CD4-positive, alpha-beta T cell treated with Interleukin-15 for 1 hour (primary cell): ENCODE measurements around the gene SLC39A11.
"Not testable (repeated sequence)": the region's sequence is repeated elsewhere in the genome, so short reads cannot be mapped to it uniquely, and the experiment has no call there.

Experiments used
- DNase-seq: peaks from one replicate; pipeline ENCODE4 v3.0.0-alpha.2; 2020

SLC39A11 gene

GRCh38 chr17:72816406-72816805, 276.1 kb downstream of the SLC39A11 start:
- DNase-seq, result no peak

- no peak for DNase-seq
These were observed 279.0 kb downstream of the SLC39A11 start for GRCh38 chr17:72813481-72813880.

GRCh38 chr17:72812823-72813222, 279.7 kb downstream of the SLC39A11 start:
- DNase-seq, result no peak

GRCh38 chr17:72811976-72812687, 280.4 kb downstream of the SLC39A11 start:
- DNase-seq, result no peak

GRCh38 chr17:72810991-72811508, 281.4 kb downstream of the SLC39A11 start:
- no peak for DNase-seq

GRCh38 chr17:72806011-72806410, 286.5 kb downstream of the SLC39A11 start:
- DNase-seq, result no peak

GRCh38 chr17:72804949-72805707, 287.4 kb downstream of the SLC39A11 start:
- DNase-seq, result no peak

GRCh38 chr17:72802726-72803125, 289.8 kb downstream of the SLC39A11 start:
- no peak for DNase-seq

- no peak for DNase-seq
These were observed 295.3 kb downstream of the SLC39A11 start for GRCh38 chr17:72797142-72797541.

- no peak for DNase-seq
These were observed 296.5 kb downstream of the SLC39A11 start for GRCh38 chr17:72795941-72796340.

GRCh38 chr17:72794152-72794551, 298.3 kb downstream of the SLC39A11 start:
- DNase-seq, result no peak

GRCh38 chr17:72792771-72793170, 299.7 kb downstream of the SLC39A11 start:
- no peak for DNase-seq

- DNase-seq, result no peak
These were observed 302.3 kb downstream of the SLC39A11 start for GRCh38 chr17:72790190-72790589.

GRCh38 chr17:72789711-72790110, 302.8 kb downstream of the SLC39A11 start:
- no peak for DNase-seq

GRCh38 chr17:72788950-72789585, 303.4 kb downstream of the SLC39A11 start:
- no peak for DNase-seq

- no peak for DNase-seq
These were observed 306.3 kb downstream of the SLC39A11 start for GRCh38 chr17:72786209-72786608.

GRCh38 chr17:72782985-72783701, 309.3 kb downstream of the SLC39A11 start:
- DNase-seq, result no peak

- DNase-seq, result not testable (repeated sequence)
These were observed 310.1 kb downstream of the SLC39A11 start for GRCh38 chr17:72782437-72782836.

- DNase-seq, result no peak
These were observed 314.0 kb downstream of the SLC39A11 start for GRCh38 chr17:72778169-72779151.

GRCh38 chr17:72775919-72776318, 316.6 kb downstream of the SLC39A11 start:
- DNase-seq, result no peak

GRCh38 chr17:72775237-72775636, 317.3 kb downstream of the SLC39A11 start:
- no peak for DNase-seq

GRCh38 chr17:72774236-72774635, 318.3 kb downstream of the SLC39A11 start:
- DNase-seq, result no peak
